Measurements from ENCODE around the gene MOB1B.

DNA sequence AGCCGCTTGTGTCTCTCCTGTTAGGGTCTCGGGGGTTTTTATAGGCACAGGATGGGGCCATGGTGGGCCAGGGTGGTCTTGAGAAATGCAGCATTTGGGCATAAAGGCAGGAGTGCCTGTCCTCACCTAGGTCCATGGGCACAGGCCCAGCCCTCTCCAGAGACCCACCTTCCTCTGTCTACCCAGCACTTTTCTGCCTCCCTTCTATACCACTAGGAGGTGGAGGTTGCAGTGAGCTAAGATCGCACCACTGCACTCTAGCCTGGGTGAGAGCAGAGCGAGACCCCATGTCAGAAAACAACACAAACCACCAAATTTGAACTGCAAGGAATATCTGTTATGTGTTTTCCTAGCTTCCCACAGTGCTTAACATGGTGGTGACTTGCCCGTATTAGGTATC is 38.0 kb downstream of the MOB1B start:
- TF ChIP-seq ZNF274 (IDR thresholded peaks at IDR 0.05; ENCODE audit: low read depth, low read length): no peak
- no peak for TF ChIP-seq SUZ12 (IDR thresholded peaks at IDR 0.05; ENCODE audit: extremely low read depth, insufficient read depth, insufficient read length)
- no peak for TF ChIP-seq YY1 (IDR thresholded peaks at IDR 0.05; ENCODE audit: insufficient read depth, insufficient read length)

All from NT2/D1 (cell line).